ENCODE data around the gene SLC35B2.

DNA sequence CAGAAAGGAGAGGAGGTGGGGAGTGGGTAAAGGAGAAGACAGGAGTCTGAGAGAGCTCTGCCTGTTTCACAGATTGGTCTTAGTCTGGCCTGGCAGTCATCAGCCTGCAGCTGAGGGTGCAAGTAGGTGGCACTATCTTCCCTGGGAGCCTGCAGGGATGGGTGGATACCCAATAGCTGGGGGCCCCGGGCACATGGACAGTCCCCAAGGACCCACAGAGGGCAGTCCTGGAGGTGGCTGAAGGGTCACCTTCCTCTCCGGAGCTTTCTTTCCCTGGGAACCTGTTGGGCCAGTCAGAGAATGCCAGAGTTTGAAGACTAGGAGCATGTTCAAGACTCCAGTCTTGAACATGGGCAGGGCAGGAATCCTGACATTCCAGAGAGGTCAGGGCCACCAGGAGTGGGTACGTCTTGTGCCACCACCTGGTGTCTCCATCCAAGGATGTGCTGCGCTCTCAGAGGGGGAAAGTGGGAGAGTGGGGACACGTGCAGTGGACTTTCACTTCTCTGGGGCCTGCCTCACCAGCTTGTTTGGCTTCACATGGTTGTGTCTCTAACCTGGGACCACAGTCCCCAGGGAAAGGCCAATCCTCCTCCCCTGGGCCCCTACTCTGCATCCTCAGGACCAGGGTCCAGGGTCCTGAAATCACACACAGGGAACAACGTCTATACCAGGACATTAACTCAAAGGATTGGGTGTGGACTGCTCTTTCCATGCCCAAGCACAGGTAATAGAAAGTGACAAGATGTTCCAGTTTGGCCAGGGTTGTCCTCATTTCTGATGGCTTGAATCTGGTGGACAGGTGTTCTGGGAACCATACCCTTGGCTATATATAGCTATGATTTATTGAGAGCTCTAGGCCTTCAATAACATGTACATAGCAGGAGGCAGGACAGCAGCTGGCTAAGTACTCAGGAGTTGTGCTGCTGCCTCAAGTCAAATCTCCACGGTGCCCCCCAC lies 37.8 kb upstream of the SLC35B2 start:
- TF ChIP-seq, protein P1, sequence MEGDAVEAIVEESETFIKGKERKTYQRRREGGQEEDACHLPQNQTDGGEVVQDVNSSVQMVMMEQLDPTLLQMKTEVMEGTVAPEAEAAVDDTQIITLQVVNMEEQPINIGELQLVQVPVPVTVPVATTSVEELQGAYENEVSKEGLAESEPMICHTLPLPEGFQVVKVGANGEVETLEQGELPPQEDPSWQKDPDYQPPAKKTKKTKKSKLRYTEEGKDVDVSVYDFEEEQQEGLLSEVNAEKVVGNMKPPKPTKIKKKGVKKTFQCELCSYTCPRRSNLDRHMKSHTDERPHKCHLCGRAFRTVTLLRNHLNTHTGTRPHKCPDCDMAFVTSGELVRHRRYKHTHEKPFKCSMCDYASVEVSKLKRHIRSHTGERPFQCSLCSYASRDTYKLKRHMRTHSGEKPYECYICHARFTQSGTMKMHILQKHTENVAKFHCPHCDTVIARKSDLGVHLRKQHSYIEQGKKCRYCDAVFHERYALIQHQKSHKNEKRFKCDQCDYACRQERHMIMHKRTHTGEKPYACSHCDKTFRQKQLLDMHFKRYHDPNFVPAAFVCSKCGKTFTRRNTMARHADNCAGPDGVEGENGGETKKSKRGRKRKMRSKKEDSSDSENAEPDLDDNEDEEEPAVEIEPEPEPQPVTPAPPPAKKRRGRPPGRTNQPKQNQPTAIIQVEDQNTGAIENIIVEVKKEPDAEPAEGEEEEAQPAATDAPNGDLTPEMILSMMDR (IDR thresholded peaks at IDR 0.05 in 8 of 11, conservative IDR thresholded peaks at IDR 0.05 in 3 of 11): no peak
- TF ChIP-seq POLR2A (IDR thresholded peaks at IDR 0.05) (no peak), POLR2AphosphoS5 (IDR thresholded peaks at IDR 0.05) (no peak)

Data from spleen (tissue), 7 donors.